K562 (cell line): ENCODE data around the gene PRKAG2. TPM values are rescaled to one million over a fixed set of nuclear protein-coding genes. Genes with fewer than 3 reads are reported as not detected.

Experiments used
- ATAC-seq: fragments of 200-7000 bp; cut with Tn5 transposase; 3 replicates; pipeline ENCODE4 v1.9.1; 2020; ENCODE audit warnings: moderate library complexity
- BruUV-seq: library from RNA; stranded (reverse); fragments of 400-500 nt; replicated peaks from 2 replicates; lab custom pipeline; 2021; lab: Mats Ljungman, UMichigan
- CTCF ChIA-PET: fragments of 300-600 bp; formaldehyde crosslinking; extraction: SDS; loops from one replicate; lab custom pipeline; 2021; ENCODE audit warnings: low intra/inter-chr PET ratio; lab: Yijun Ruan, JAX
- POLR2A ChIA-PET: fragments of 300-600, 350-650 bp; sonication (Branson Sonifier 250); formaldehyde crosslinking; extraction: SDS; loops from one replicate; lab custom pipeline; 2021; ENCODE audit warnings: antibody characterized with exemption, inconsistent platforms; lab: Yijun Ruan, JAX
- DNase-seq, 4 experiments: peaks; one replicate each; pipeline versions ENCODE4 v3.0.0 to v3.0.0-alpha.2; 2011 to 2018; ENCODE audit warnings: low spot score in 3 of 4, mixed read lengths in 3 of 4; ENCODE audit errors: extremely low read depth in 1 of 4
- FAIRE-seq: peaks from 2 replicates; lab custom pipeline; 2011; peaks lifted over from hg19 to GRCh38; lab: Jason Lieb, UNC
- H2AFZ ChIP-seq: 2 replicates; pipeline ENCODE4 v1.6.0; 2011; ENCODE audit warnings: low read depth, low read length, control low read depth, inconsistent platforms
- H3K27ac ChIP-seq: fragments of 200-600 bp; 3 replicates; pipeline ENCODE4 v1.8.0; 2011; ENCODE audit warnings: low read depth, mild to moderate bottlenecking, control low read depth, inconsistent platforms, low read length, moderate library complexity, mixed read lengths; ENCODE audit errors: extremely low read depth
- H3K27me3 ChIP-seq, 2 experiments: fragments of 300-600 bp in 1 of 2; 2 replicates in 1 of 2; 3 replicates in 1 of 2; pipeline versions ENCODE4 v1.6.0 to v1.8.0; 2011; ENCODE audit warnings: inconsistent platforms in 2 of 2, low read length in 2 of 2, mild to moderate bottlenecking in 1 of 2, mixed read lengths in 1 of 2, moderate library complexity in 1 of 2; ENCODE audit not compliant: control insufficient read depth in 2 of 2, insufficient read depth in 2 of 2
- H3K36me3 ChIP-seq: fragments of 300-600 bp; 3 replicates; pipeline ENCODE4 v1.8.0; 2011; ENCODE audit warnings: mild to moderate bottlenecking, low read length, inconsistent platforms; ENCODE audit not compliant: control insufficient read depth, insufficient read depth
- H3K4me1 ChIP-seq, 2 experiments: fragments of 200-600 bp in 1 of 2; replicated peaks in 1 of 2; 2 replicates in 1 of 2; 3 replicates in 1 of 2; pipeline versions ENCODE4 v1.5.1 to v1.8.0; 2011; ENCODE audit warnings: inconsistent platforms in 2 of 2, low read length in 2 of 2, mild to moderate bottlenecking in 1 of 2, mixed read lengths in 1 of 2, moderate library complexity in 1 of 2; ENCODE audit not compliant: control insufficient read depth in 2 of 2, insufficient read depth in 2 of 2
- H3K4me2 ChIP-seq: 2 replicates; pipeline ENCODE4 v1.6.1; 2011; ENCODE audit warnings: low read length, control low read depth, inconsistent platforms, mixed read lengths; ENCODE audit not compliant: insufficient read depth
- H3K4me3 ChIP-seq: fragments of 200-600 bp; sonication (generic), shearing (Covaris generic); 2 replicates; pipeline ENCODE4 v1.5.1; 2016; ENCODE audit warnings: control low read depth, inconsistent platforms
- H3K79me2 ChIP-seq: fragments of 200-600 bp; 3 replicates; pipeline ENCODE4 v1.8.0; 2011; ENCODE audit warnings: low read length, inconsistent platforms; ENCODE audit not compliant: control insufficient read depth, insufficient read depth
- H3K9ac ChIP-seq, 2 experiments: 2 replicates each; pipeline versions ENCODE4 v1.6.0 to v1.6.1; 2011; ENCODE audit warnings: low read depth in 2 of 2, low read length in 2 of 2, control low read depth in 1 of 2, inconsistent platforms in 1 of 2, mild to moderate bottlenecking in 1 of 2, mixed read lengths in 1 of 2; ENCODE audit not compliant: insufficient read depth in 1 of 2
- H3K9me1 ChIP-seq: one replicate; pipeline ENCODE4 v1.6.0; 2011; ENCODE audit warnings: inconsistent platforms, mild to moderate bottlenecking, low read length, moderate library complexity; ENCODE audit not compliant: control insufficient read depth, insufficient read depth
- H3K9me3 ChIP-seq: replicated peaks from 2 replicates; pipeline ENCODE4 v1.5.1; 2011; ENCODE audit warnings: low read depth, low read length, inconsistent platforms; ENCODE audit not compliant: control insufficient read depth, insufficient read depth
- H4K20me1 ChIP-seq: replicated peaks from 2 replicates; pipeline ENCODE4 v1.6.1; 2011; ENCODE audit warnings: low read length, inconsistent platforms, mixed read lengths; ENCODE audit not compliant: control insufficient read depth, insufficient read depth
- CAMTA2 ChIP-seq: fragments of 250-450 bp; sonication (Bioruptor Pico); conservative IDR thresholded peaks from 2 replicates; pipeline ENCODE4 v1.5.1; 2022
- MEIS2 ChIP-seq: fragments of 450-650 bp; IDR thresholded peaks from 2 replicates; pipeline ENCODE4 v1.6.1; 2014; ENCODE audit warnings: mild to moderate bottlenecking; ENCODE audit not compliant: partially characterized antibody
- PKNOX1 ChIP-seq: fragments of 450-650 bp; IDR thresholded peaks from 2 replicates; pipeline ENCODE4 v1.6.1; 2016
- WGBS: fragments of 100-300 bp; shearing (Covaris generic); methylation state at CpG from one replicate; pipeline ENCODE4 v1.1.6; 2016; ENCODE audit warnings: low coverage, mixed read lengths; ENCODE audit not compliant: insufficient coverage; ENCODE audit errors: missing lambda C conversion rate; 5-methylcytosine and 5-hydroxymethylcytosine counted together
- in situ Hi-C: fragments of 300-500 bp; cut with MboI; formaldehyde crosslinking; loops from 4 replicates; pipeline ENCODE4 v1.15.0; 2018; ENCODE audit warnings: inconsistent platforms, mixed read lengths
- intact Hi-C: fragments of 100-400 bp; cut with micrococcal nuclease; formaldehyde crosslinking; loops from 2 replicates; pipeline ENCODE4 v1.14.2; 2022
- polyA plus RNA-seq, 8 experiments: library from polyadenylated mRNA; depleted of rRNA in 4 of 8; stranded (reverse) in 5 of 8; unstranded in 3 of 8; fragments of >200 nt; fragmentation: Nextera tagmentation in 2 of 8; fragmentation: Illumina TruSeq in 1 of 8; extraction: Ambion mirVana in 2 of 8; extraction: Trizol in 1 of 8; gene quantifications; 2 replicates each; pipeline versions ENCODE4 v1.2.1 to v1.2.3, GENCODE V29; 2011 to 2014; ENCODE audit warnings: inconsistent platforms in 1 of 8, missing spikeins in 1 of 8
- total RNA-seq, 7 experiments: library from RNA; depleted of rRNA in 6 of 7; stranded (reverse); fragments of >200 nt in 6 of 7; fragmentation: Illumina TruSeq in 2 of 7; extraction: Trizol in 2 of 7; gene quantifications; 2 replicates each; pipeline versions ENCODE4 v1.2.1 to v1.2.3, GENCODE V29; 2011 to 2021; ENCODE audit warnings: low replicate concordance in 1 of 7

PRKAG2 gene
- total and polyA plus RNA-seq, 9 of the 15 experiments (the other 6 are each of a cell fraction or from before 2014, with no cell fraction given) = 0.99 to 5.6 (median 3.3) TPM

GRCh38 chr7:151904270-151904669, 27.4 kb upstream of the PRKAG2 start:
- ATAC-seq = no peak
- POLR2A ChIA-PET = no interaction called here

More at GRCh38 chr7:151904270-151904669, 27.4 kb upstream of the PRKAG2 start:
- no peak for TF ChIP-seq CAMTA2 (CRISPR knock-in tag)
- TF ChIP-seq PKNOX1 = peak; percentile 66
- TF ChIP-seq MEIS2 = peak; percentile 6
- no peak for DNase-seq
- no peak overlapping the region for H3K4me2 ChIP-seq
- no peak overlapping the region for H3K4me3 ChIP-seq
- no peaks in the 10 kb centered on the region for H3K79me2 ChIP-seq
- in situ Hi-C loops = no loop called here
- H3K9me1 ChIP-seq = no peaks in the 10 kb centered on the region
- H3K27me3 ChIP-seq = peaks cover 43 to 62% of the 10 kb centered on the region in 2 experiments
- no peaks in the 10 kb centered on the region for H3K9me3 ChIP-seq
- no TSS peak for BruUV-seq
- H4K20me1 ChIP-seq = no peaks in the 10 kb centered on the region
- intact Hi-C loops = no loop called here
- no peaks in the 10 kb centered on the region for H3K36me3 ChIP-seq
- no peak for FAIRE-seq
- H3K27ac ChIP-seq = no peak overlapping the region
- H3K4me1 ChIP-seq = no peaks in the 10 kb centered on the region
- CTCF ChIA-PET = no interaction called here
- WGBS = 1% methylated on average over 7 of the region's 7 CpGs
- H3K9ac ChIP-seq = no peak overlapping the region
- no peak overlapping the region for H2AFZ ChIP-seq
